Fibroblast of upper back skin (primary cell): ENCODE results near the gene ABCA9.

Experiments
- DNase-seq: peaks from one replicate; pipeline ENCODE4 v3.0.0-alpha.2; 2013

ABCA9 gene

DNA sequence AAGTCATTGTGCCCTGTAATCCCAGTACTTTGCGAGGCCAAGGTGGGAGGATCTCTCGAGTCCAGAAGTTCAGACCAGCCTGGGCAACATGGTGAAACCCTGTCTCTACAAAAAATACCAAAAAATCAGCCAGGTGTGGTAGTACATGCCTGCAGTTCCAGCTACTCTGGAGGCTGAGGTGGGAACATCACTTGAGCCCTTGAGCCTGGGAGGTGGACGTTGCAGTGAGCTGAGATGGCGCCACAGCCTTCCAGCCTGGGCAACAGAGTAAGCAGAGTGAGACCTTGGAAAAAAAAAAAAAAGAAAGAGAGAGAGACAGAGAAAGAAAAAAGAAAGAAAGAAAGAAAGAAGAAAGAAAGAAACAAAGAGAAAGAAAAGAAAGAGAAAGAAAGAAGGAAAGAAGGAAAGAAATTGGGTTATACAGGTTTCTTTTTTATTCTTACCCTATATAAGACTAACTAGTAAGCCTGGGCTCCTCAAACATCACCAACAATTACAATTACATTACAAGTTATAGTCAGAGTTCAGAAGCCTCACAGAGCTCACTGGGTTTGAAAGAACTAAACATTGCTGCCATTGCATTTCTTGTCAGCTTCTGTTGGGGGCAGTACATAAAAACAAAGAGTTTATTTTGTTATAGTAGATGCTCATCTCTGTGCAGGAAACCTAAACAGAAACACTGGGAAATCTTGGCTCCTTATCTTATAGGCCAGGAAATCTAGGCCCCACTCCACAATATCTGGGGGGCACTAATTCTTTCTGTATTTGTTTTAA, 6.7 kb upstream of the ABCA9 start:
- no peak for DNase-seq

- no peak for DNase-seq
Observed at GRCh38 chr17:69066482-69066881, 5.8 kb upstream of the ABCA9 start.

- DNase-seq, result no peak
Observed at GRCh38 chr17:69065113-69065512, 4.4 kb upstream of the ABCA9 start.

GRCh38 chr17:69064476-69064875, 3.7 kb upstream of the ABCA9 start:
- no peak for DNase-seq

DNA sequence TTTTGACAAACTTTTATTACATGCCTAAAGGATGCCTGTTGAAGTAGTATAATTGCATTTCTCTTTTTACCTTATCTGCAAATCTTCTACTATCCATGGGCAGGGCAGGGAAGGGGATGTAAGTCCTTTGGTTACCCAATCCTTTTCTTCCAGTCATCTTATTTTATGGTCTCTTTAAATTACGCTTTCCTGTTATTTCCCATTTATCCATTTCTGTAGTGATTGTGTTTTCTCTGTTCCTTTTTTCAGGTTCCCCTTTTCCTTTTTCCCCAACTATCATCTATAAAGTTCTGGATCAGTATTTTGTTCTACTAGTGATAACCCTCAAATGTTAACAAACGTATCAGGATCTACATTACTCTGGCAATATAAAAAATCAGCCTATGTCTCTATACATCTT, 3.3 kb upstream of the ABCA9 start:
- no peak for DNase-seq

DNA sequence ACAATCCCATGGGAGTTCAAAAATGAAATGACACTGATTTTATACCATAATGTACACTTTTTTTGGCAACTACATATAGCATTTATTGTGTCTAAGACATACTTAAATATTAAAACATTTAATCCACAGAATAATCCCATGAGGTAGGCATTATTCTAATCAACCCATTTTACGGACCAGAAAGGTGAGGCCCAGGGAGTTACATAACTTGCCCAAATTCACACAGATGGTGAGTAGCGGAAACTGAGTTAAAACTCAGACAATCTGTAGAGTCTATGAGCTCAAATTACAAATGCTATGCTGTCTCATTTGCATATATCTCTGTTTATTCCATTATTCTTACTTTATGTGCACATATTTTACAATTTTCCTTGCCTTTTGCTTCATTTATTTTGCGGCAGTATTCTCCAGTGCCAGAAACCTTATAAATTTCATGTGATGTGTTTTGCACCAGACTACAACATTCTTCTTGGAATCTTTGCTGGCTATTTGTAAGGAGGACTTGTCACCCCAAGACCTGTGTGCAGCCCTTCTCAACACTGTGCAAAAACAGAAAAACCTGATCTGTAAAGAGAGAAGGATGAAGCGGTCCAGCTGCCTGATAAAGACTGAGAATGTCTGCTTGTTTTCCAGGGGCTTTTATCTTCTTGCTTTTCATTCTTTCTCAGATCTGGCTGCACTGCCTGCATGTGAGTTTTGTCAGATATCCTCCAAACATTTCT, 2.3 kb upstream of the ABCA9 start:
- DNase-seq, result no peak

- DNase-seq, result peak; percentile 17
Observed at GRCh38 chr17:69061721-69062556, 1.2 kb upstream of the ABCA9 start.

- no peak for DNase-seq
Observed at GRCh38 chr17:69059458-69060175, 1.1 kb downstream of the ABCA9 start.

- DNase-seq, result no peak
Observed at GRCh38 chr17:69058165-69058564, 2.6 kb downstream of the ABCA9 start.

DNA sequence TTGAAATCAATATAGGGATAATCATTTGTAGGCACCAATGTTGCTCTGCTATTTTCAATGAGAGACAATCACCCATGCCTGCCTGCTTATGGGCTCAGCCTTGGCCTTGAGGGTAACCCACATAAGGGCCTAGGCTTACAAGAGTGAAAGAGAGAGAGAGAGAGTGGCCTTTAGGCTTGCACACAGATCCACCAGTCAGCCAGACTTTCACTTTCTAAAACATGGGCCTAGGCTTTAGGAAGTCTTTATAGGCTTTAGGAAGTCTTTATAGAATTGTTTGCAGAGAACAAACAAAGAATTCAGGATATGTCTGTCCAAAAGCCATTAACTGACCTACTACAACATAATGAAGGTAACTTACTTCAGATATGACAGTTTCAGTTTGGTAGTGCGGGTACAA, 3.4 kb downstream of the ABCA9 start:
- DNase-seq, result no peak

DNA sequence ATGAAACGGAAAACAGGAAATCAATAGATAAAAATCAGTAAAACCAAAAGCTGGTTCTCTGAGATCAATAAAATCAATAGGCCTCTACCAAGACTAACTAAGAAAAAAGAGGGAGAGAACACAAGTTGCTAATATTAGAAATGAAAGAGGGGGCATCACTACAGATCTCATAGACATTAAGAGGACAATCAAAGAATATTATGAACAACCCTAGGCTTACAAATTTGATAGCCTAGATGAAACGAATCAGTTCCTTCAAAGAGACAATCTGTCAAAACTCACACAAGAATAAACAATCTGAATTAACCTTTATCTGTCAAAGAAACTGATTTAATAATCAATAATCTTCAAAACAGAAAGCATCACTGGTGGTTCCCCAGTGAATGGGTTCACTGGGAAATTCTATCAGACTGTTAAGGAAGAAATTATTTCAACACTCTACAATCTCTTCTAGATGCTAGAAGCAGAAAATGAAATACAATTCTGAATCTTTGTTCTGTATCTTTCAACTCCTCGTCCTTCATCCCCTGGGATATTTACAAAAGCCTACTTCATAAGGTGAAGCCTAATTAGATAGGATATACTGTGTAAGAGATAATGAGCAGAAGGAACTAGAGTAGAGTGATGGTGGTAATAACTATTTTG, 4.4 kb downstream of the ABCA9 start:
- DNase-seq, result no peak

GRCh38 chr17:69055334-69055733, 5.4 kb downstream of the ABCA9 start:
- no peak for DNase-seq

DNA sequence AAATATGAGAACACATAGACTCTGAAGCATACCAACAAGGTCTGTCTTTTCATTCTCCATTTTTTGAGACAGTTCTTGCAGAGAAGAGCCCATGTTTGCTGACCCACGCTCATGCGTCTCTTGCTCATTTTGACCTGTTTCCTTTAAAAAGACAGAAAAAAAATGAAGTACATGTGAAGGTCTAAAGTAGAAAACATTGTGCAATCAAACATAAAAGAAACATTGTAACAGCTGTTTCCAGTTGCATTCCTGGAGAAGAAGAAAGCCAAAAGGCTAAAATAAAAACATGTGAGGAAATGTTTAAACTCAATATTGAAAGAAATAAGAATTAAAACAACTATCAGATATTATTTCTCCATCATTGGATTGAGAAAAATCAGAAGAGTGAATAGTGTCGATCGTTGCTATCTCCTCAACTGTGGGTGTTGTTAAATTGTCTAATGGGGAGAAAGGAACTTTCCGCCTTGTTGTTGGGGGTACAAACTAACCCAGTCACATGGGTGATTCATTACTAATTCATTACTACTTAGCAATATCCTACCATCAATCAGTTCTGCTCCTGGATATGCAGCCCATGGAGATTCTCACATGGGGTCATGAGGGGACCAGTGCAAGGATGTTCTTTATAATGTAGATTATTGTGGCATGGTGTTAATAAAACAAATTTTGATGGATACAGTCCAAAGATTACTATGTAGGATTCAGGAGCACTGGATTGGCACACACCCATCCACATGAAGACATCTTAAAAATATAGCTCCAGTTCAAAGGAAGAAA, 9.5 kb downstream of the ABCA9 start:
- DNase-seq, result peak; percentile 52

GRCh38 chr17:69048634-69049033, 12.1 kb downstream of the ABCA9 start:
- DNase-seq, result no peak

- peak; percentile 64 for DNase-seq
Observed at GRCh38 chr17:69047368-69048263, 13.1 kb downstream of the ABCA9 start.

- DNase-seq, result no peak
Observed at GRCh38 chr17:69046121-69046807, 14.5 kb downstream of the ABCA9 start.

DNA sequence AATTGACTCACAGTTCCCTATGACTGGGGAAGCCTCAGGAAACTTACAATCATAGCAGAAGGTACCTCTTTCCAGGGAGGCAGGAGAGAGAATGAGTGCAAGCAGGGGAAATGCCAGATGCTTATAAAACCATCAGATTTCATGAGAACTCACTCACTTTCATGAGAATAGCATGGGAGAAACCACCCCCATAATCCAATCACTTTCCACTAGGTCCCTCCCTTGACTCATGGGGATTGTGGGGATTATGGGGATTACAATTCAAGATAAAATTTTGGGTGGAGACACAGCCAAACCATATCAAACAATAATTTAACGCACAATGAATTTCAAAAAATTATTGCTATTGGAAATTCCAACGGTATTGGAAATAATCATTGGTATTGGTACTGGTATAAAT, 15.1 kb downstream of the ABCA9 start:
- DNase-seq, result no peak

- DNase-seq, result no peak
Observed at GRCh38 chr17:69044371-69044770, 16.4 kb downstream of the ABCA9 start.

- DNase-seq, result no peak
Observed at GRCh38 chr17:69043098-69043734, 17.5 kb downstream of the ABCA9 start.
